ENCODE measurements around the gene SF3A2.

The SF3A2 gene

DNA sequence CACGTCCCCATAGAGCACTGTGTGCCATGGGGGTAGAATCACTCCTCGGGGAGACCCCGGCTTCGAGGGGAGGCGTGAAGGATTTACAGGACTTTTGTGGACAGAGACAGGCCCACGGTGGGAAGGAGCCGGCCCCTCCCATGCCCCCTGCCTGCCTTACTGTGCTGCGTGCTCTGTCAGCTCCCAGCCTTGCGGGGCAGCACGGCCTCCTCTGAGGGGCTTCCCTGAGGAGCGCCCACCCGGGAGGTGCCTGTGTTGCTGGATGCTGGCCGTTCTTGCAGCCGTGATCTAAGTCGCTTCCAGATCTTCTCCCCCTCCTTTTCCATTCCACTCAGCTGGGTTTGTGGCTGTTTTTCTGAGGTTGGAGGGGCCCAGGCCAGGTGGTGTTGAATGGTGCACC, 29.6 kb upstream of the SF3A2 start:
- Histone ChIP-seq H3K36me3 (ENCODE audit: control insufficient read depth in 2 of 2, insufficient read depth in 1 of 2, low read length in 2 of 2) (peaks cover 4 to 66% of the 10 kb centered on the region in 2 experiments; a peak in 2 of 3 replicates), H3K27ac (ENCODE audit: extremely low read depth, low read depth, low read length) (no peak overlapping the region), H3K9me3 (ENCODE audit: control insufficient read depth, insufficient read depth, low read depth, low read length) (no peaks in the 10 kb centered on the region), H3K4me3 (ENCODE audit: low read depth, low read length) (no peak overlapping the region), H3K4me1 (ENCODE audit: control insufficient read depth, insufficient read depth, low read length) (no peaks in the 10 kb centered on the region)
- ChIA-PET POLR2A (no interaction called here), CTCF (no interaction called here)
- TF ChIP-seq, protein P1, sequence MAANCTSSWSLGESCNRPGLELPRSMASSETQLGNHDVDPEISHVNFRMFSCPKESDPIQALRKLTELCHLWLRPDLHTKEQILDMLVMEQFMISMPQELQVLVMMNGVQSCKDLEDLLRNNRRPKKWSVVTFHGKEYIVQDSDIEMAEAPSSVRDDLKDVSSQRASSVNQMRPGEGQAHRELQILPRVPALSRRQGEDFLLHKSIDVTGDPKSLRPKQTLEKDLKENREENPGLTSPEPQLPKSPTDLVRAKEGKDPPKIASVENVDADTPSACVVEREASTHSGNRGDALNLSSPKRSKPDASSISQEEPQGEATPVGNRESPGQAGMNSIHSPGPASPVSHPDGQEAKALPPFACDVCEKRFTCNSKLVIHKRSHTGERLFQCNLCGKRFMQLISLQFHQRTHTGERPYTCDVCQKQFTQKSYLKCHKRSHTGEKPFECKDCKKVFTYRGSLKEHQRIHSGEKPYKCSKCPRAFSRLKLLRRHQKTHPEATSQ (tag by site-specific recombination; IDR thresholded peaks at IDR 0.05) = no peak
- TF ChIP-seq OVOL3 (tag by site-specific recombination; IDR thresholded peaks at IDR 0.05) = no peak
- TF ChIP-seq ZNF514 (tag by site-specific recombination; IDR thresholded peaks at IDR 0.05) = no peak
- TF ChIP-seq ZNF707 (tag by site-specific recombination; IDR thresholded peaks at IDR 0.05) = no peak
- no peak for TF ChIP-seq ZNF146 (tag by site-specific recombination; IDR thresholded peaks at IDR 0.05)
- no peak for TF ChIP-seq ZNF626 (tag by site-specific recombination; IDR thresholded peaks at IDR 0.05)
- TF ChIP-seq ATF2 (tag by site-specific recombination; IDR thresholded peaks at IDR 0.05; ENCODE audit: low read depth) = no peak
- TF ChIP-seq ZNF654 (tag by site-specific recombination; IDR thresholded peaks at IDR 0.05; ENCODE audit: low read depth) = no peak
- TF ChIP-seq ZNF585B (tag by site-specific recombination; IDR thresholded peaks at IDR 0.05) = no peak
- TF ChIP-seq, protein P2, sequence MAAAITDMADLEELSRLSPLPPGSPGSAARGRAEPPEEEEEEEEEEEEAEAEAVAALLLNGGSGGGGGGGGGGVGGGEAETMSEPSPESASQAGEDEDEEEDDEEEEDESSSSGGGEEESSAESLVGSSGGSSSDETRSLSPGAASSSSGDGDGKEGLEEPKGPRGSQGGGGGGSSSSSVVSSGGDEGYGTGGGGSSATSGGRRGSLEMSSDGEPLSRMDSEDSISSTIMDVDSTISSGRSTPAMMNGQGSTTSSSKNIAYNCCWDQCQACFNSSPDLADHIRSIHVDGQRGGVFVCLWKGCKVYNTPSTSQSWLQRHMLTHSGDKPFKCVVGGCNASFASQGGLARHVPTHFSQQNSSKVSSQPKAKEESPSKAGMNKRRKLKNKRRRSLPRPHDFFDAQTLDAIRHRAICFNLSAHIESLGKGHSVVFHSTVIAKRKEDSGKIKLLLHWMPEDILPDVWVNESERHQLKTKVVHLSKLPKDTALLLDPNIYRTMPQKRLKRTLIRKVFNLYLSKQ (tag by site-specific recombination; IDR thresholded peaks at IDR 0.05; ENCODE audit: borderline replicate concordance) = no peak
- TF ChIP-seq, protein P3, sequence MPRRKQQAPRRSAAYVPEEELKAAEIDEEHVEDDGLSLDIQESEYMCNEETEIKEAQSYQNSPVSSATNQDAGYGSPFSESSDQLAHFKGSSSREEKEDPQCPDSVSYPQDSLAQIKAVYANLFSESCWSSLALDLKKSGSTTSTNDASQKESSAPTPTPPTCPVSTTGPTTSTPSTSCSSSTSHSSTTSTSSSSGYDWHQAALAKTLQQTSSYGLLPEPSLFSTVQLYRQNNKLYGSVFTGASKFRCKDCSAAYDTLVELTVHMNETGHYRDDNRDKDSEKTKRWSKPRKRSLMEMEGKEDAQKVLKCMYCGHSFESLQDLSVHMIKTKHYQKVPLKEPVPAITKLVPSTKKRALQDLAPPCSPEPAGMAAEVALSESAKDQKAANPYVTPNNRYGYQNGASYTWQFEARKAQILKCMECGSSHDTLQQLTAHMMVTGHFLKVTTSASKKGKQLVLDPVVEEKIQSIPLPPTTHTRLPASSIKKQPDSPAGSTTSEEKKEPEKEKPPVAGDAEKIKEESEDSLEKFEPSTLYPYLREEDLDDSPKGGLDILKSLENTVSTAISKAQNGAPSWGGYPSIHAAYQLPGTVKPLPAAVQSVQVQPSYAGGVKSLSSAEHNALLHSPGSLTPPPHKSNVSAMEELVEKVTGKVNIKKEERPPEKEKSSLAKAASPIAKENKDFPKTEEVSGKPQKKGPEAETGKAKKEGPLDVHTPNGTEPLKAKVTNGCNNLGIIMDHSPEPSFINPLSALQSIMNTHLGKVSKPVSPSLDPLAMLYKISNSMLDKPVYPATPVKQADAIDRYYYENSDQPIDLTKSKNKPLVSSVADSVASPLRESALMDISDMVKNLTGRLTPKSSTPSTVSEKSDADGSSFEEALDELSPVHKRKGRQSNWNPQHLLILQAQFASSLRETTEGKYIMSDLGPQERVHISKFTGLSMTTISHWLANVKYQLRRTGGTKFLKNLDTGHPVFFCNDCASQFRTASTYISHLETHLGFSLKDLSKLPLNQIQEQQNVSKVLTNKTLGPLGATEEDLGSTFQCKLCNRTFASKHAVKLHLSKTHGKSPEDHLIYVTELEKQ (tag by site-specific recombination; IDR thresholded peaks at IDR 0.05; ENCODE audit: borderline replicate concordance) = no peak
- no peak for TF ChIP-seq HOXD13 (CRISPR knock-in tag; IDR thresholded peaks at IDR 0.05; ENCODE audit: borderline replicate concordance)
- TF ChIP-seq SP3 (tag by site-specific recombination; IDR thresholded peaks at IDR 0.05) = no peak
- TF ChIP-seq, protein P4, sequence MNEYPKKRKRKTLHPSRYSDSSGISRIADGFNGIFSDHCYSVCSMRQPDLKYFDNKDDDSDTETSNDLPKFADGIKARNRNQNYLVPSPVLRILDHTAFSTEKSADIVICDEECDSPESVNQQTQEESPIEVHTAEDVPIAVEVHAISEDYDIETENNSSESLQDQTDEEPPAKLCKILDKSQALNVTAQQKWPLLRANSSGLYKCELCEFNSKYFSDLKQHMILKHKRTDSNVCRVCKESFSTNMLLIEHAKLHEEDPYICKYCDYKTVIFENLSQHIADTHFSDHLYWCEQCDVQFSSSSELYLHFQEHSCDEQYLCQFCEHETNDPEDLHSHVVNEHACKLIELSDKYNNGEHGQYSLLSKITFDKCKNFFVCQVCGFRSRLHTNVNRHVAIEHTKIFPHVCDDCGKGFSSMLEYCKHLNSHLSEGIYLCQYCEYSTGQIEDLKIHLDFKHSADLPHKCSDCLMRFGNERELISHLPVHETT (tag by site-specific recombination; IDR thresholded peaks at IDR 0.05) = no peak
- TF ChIP-seq ZNF558 (tag by site-specific recombination; IDR thresholded peaks at IDR 0.05) = no peak
- no peak for TF ChIP-seq ZNF555 (tag by site-specific recombination; conservative IDR thresholded peaks at IDR 0.05)
- no peak for TF ChIP-seq REPIN1 (tag by site-specific recombination; IDR thresholded peaks at IDR 0.05; ENCODE audit: low read depth)
